22Rv1 (cell line): ENCODE measurements around the gene ZFX.

Source experiments
- CTCF ChIP-seq: fragments of 450-650 bp; IDR thresholded peaks from 2 replicates; pipeline ENCODE4 v1.5.1; 2017; ENCODE audit warnings: mild to moderate bottlenecking
- ZFX ChIP-seq: fragments of 450-650 bp; IDR thresholded peaks from 2 replicates; pipeline ENCODE4 v1.6.1; 2017; ENCODE audit warnings: antibody characterized with exemption, borderline replicate concordance

- TF ChIP-seq CTCF (no peak), ZFX (no peak)
Observed at GRCh38 chrX:24208496-24209240, 59.1 kb downstream of the ZFX start.
